ENCODE data around the gene RPS6KB2. TPM values are rescaled to one million over a fixed set of nuclear protein-coding genes. Genes with fewer than 3 reads are reported as not detected.

The RPS6KB2 gene
- total RNA-seq, 2 donors from 2014 or later = 47.8 to 62.7 TPM

GRCh38 chr11:67392183-67392715 is 36.0 kb upstream of the RPS6KB2 start:
- Mint-ChIP-seq H3K4me1 (peaks cover 34% of the 10 kb centered on the region), H3K27me3 (no peaks in the 10 kb centered on the region), H3K36me3 (ENCODE audit: low read depth) (peaks cover 3% of the 10 kb centered on the region), H3K27ac (no peak overlapping the region), H3K4me3 (peak overlapping the region; percentile 88)
- peak; percentile 13 for ATAC-seq
- no peak for DNase-seq
- H3K9me3 ChIP-seq (ENCODE audit: control insufficient read depth, low read length, poor library complexity, severe bottlenecking) = no peaks in the 10 kb centered on the region

- H3K9me3 ChIP-seq (ENCODE audit: control insufficient read depth, low read length, poor library complexity, severe bottlenecking) = no peaks in the 10 kb centered on the region
- H3K36me3 Mint-ChIP-seq (ENCODE audit: low read depth) = peaks cover 3% of the 10 kb centered on the region
- DNase-seq (no peak), ATAC-seq (no peak)
- H3K27me3 Mint-ChIP-seq = no peaks in the 10 kb centered on the region
- no peak overlapping the region for H3K27ac Mint-ChIP-seq
- peaks cover 38% of the 10 kb centered on the region for H3K4me1 Mint-ChIP-seq
- H3K4me3 Mint-ChIP-seq = peak overlapping the region; percentile 88
Measured at GRCh38 chr11:67393437-67393836, 34.9 kb upstream of the RPS6KB2 start.

GRCh38 chr11:67393990-67394389 is 34.3 kb upstream of the RPS6KB2 start:
- Mint-ChIP-seq H3K4me3 (peak overlapping the region; percentile 88), H3K27me3 (no peaks in the 10 kb centered on the region), H3K27ac (no peak overlapping the region), H3K4me1 (peaks cover 38% of the 10 kb centered on the region), H3K36me3 (ENCODE audit: low read depth) (peaks cover 3% of the 10 kb centered on the region)
- ATAC-seq (no peak), DNase-seq (no peak)
- H3K9me3 ChIP-seq (ENCODE audit: control insufficient read depth, low read length, poor library complexity, severe bottlenecking) = no peaks in the 10 kb centered on the region

GRCh38 chr11:67395555-67396258 is 32.6 kb upstream of the RPS6KB2 start:
- ATAC-seq = no peak
- Mint-ChIP-seq H3K36me3 (ENCODE audit: low read depth) (peaks cover 3% of the 10 kb centered on the region), H3K27ac (no peak overlapping the region), H3K4me1 (peaks cover 33% of the 10 kb centered on the region), H3K27me3 (no peaks in the 10 kb centered on the region), H3K4me3 (peak overlapping the region; percentile 19)
- DNase-seq = no peak
- H3K9me3 ChIP-seq (ENCODE audit: control insufficient read depth, low read length, poor library complexity, severe bottlenecking) = no peaks in the 10 kb centered on the region

GRCh38 chr11:67396259-67396581 is 32.1 kb upstream of the RPS6KB2 start:
- H3K27me3 Mint-ChIP-seq = no peaks in the 10 kb centered on the region
- no peak for ATAC-seq
- H3K9me3 ChIP-seq (ENCODE audit: control insufficient read depth, low read length, poor library complexity, severe bottlenecking) = no peaks in the 10 kb centered on the region
- H3K36me3 Mint-ChIP-seq (ENCODE audit: low read depth) = peaks cover 3% of the 10 kb centered on the region
- H3K27ac Mint-ChIP-seq = no peak overlapping the region
- peaks cover 31% of the 10 kb centered on the region for H3K4me1 Mint-ChIP-seq
- peak overlapping the region; percentile 19 for H3K4me3 Mint-ChIP-seq
- DNase-seq = no peak

GRCh38 chr11:67396587-67397389 is 31.5 kb upstream of the RPS6KB2 start:
- DNase-seq (no peak), ATAC-seq (no peak)
- peak overlapping the region; percentile 78 for H3K4me3 Mint-ChIP-seq
- no peaks in the 10 kb centered on the region for H3K9me3 ChIP-seq (ENCODE audit: control insufficient read depth, low read length, poor library complexity, severe bottlenecking)
- H3K27me3 Mint-ChIP-seq = no peaks in the 10 kb centered on the region
- H3K27ac Mint-ChIP-seq = peak overlapping the region; percentile 94
- peaks cover 29% of the 10 kb centered on the region for H3K4me1 Mint-ChIP-seq
- H3K36me3 Mint-ChIP-seq (ENCODE audit: low read depth) = peaks cover 3% of the 10 kb centered on the region

- peak overlapping the region; percentile 94 for H3K27ac Mint-ChIP-seq
- peaks cover 27% of the 10 kb centered on the region for H3K4me1 Mint-ChIP-seq
- H3K4me3 Mint-ChIP-seq = peak overlapping the region; percentile 59
- no peaks in the 10 kb centered on the region for H3K9me3 ChIP-seq (ENCODE audit: control insufficient read depth, low read length, poor library complexity, severe bottlenecking)
- no peaks in the 10 kb centered on the region for H3K27me3 Mint-ChIP-seq
- ATAC-seq (no peak), DNase-seq (no peak)
- peaks cover 3% of the 10 kb centered on the region for H3K36me3 Mint-ChIP-seq (ENCODE audit: low read depth)
Measured at GRCh38 chr11:67397536-67397935, 30.8 kb upstream of the RPS6KB2 start.

GRCh38 chr11:67397986-67398660 is 30.2 kb upstream of the RPS6KB2 start:
- Mint-ChIP-seq H3K27me3 (no peaks in the 10 kb centered on the region), H3K27ac (peak overlapping the region; percentile 94), H3K36me3 (ENCODE audit: low read depth) (peaks cover 3% of the 10 kb centered on the region), H3K4me1 (peaks cover 24% of the 10 kb centered on the region), H3K4me3 (peak overlapping the region; percentile 59)
- DNase-seq (no peak), ATAC-seq (no peak)
- no peaks in the 10 kb centered on the region for H3K9me3 ChIP-seq (ENCODE audit: control insufficient read depth, low read length, poor library complexity, severe bottlenecking)

GRCh38 chr11:67398661-67399563 is 29.4 kb upstream of the RPS6KB2 start:
- DNase-seq (no peak), ATAC-seq (no peak)
- H3K27ac Mint-ChIP-seq = peak overlapping the region; percentile 94
- no peaks in the 10 kb centered on the region for H3K9me3 ChIP-seq (ENCODE audit: control insufficient read depth, low read length, poor library complexity, severe bottlenecking)
- peaks cover 3% of the 10 kb centered on the region for H3K36me3 Mint-ChIP-seq (ENCODE audit: low read depth)
- peaks cover 26% of the 10 kb centered on the region for H3K4me1 Mint-ChIP-seq
- peak overlapping the region; percentile 67 for H3K4me3 Mint-ChIP-seq
- no peaks in the 10 kb centered on the region for H3K27me3 Mint-ChIP-seq

GRCh38 chr11:67400251-67400941 is 27.9 kb upstream of the RPS6KB2 start:
- peaks cover 6% of the 10 kb centered on the region for H3K36me3 Mint-ChIP-seq (ENCODE audit: low read depth)
- no peaks in the 10 kb centered on the region for H3K9me3 ChIP-seq (ENCODE audit: control insufficient read depth, low read length, poor library complexity, severe bottlenecking)
- H3K4me3 Mint-ChIP-seq = peak overlapping the region; percentile 88
- H3K27ac Mint-ChIP-seq = peak overlapping the region; percentile 89
- ATAC-seq (no peak), DNase-seq (no peak)
- peaks cover 33% of the 10 kb centered on the region for H3K4me1 Mint-ChIP-seq
- no peaks in the 10 kb centered on the region for H3K27me3 Mint-ChIP-seq

- DNase-seq (no peak), ATAC-seq (peak; percentile 2)
- Mint-ChIP-seq H3K36me3 (ENCODE audit: low read depth) (peaks cover 6% of the 10 kb centered on the region), H3K27me3 (no peaks in the 10 kb centered on the region), H3K4me3 (peak overlapping the region; percentile 88), H3K27ac (peak overlapping the region; percentile 89), H3K4me1 (peaks cover 36% of the 10 kb centered on the region)
- H3K9me3 ChIP-seq (ENCODE audit: control insufficient read depth, low read length, poor library complexity, severe bottlenecking) = no peaks in the 10 kb centered on the region
Measured at GRCh38 chr11:67400942-67401494, 27.3 kb upstream of the RPS6KB2 start.

Measured in T-helper 17 cell (primary cell).